A549 (cell line): ENCODE results near the gene MRPL51. TPM values are rescaled to one million over a fixed set of nuclear protein-coding genes. Genes with fewer than 3 reads are reported as not detected.

Experiments used
- ATAC-seq, 2 experiments: fragments of 200-7000 bp in 1 of 2; fragments of >200 bp in 1 of 2; cut with Nextera tagmentation in 1 of 2; cut with Tn5 transposase in 1 of 2; 3 replicates each; pipeline versions ENCODE4 v1.8.0 to v1.9.1; 2018 to 2020; ENCODE audit warnings: mild to moderate bottlenecking in 1 of 2, moderate library complexity in 1 of 2
- CTCF ChIA-PET: fragments of 300-600 bp; sonication (Branson Sonifier 250); formaldehyde crosslinking; extraction: SDS; loops from one replicate; lab custom pipeline; 2021; ENCODE audit warnings: antibody characterized with exemption, inconsistent platforms; lab: Yijun Ruan, JAX
- POLR2A ChIA-PET: fragments of 350-600 bp; formaldehyde crosslinking; extraction: SDS; loops from one replicate; lab custom pipeline; 2021; ENCODE audit warnings: antibody characterized with exemption, inconsistent platforms; lab: Yijun Ruan, JAX
- DNase-seq, 2 experiments: peaks; one replicate each; pipeline versions ENCODE4 v3.0.0 to v3.0.0-alpha.2; 2011 to 2016; ENCODE audit warnings: low read depth in 1 of 2, low spot score in 1 of 2
- FAIRE-seq: peaks from 2 replicates; lab custom pipeline; 2011; peaks lifted over from hg19 to GRCh38; lab: Jason Lieb, UNC
- H3K27ac ChIP-seq, 2 experiments: fragments of >200 bp; sonication (Bioruptor Twin); formaldehyde crosslinking; 3 replicates each; pipeline ENCODE4 v1.5.1; 2016 to 2017
- H3K4me1 ChIP-seq: fragments of >200 bp; sonication (Bioruptor Twin); formaldehyde crosslinking; 3 replicates; pipeline ENCODE4 v1.6.1; 2016
- H3K4me2 ChIP-seq: fragments of >200 bp; sonication (Bioruptor Twin); formaldehyde crosslinking; 3 replicates; pipeline ENCODE4 v1.6.1; 2016
- H3K4me3 ChIP-seq: fragments of >200 bp; sonication (Bioruptor Twin); formaldehyde crosslinking; 3 replicates; pipeline ENCODE4 v1.5.1; 2016
- H3K9me3 ChIP-seq: fragments of >200 bp; sonication (Bioruptor Twin); formaldehyde crosslinking; 3 replicates; pipeline ENCODE4 v1.6.1; 2016
- CBX8 ChIP-seq: fragments of 200-600 bp; sonication (generic); IDR thresholded peaks from 2 replicates; pipeline ENCODE4 v1.6.1; 2016
- CTCF ChIP-seq: fragments of >200 bp; sonication (Bioruptor Twin); formaldehyde crosslinking; IDR thresholded peaks from 3 replicates; pipeline ENCODE4 v1.5.1; 2016
- ELK1 ChIP-seq: fragments of 150-350 bp; IDR thresholded peaks from 2 replicates; pipeline ENCODE4 v1.6.1; 2014; ENCODE audit warnings: low read depth, mild to moderate bottlenecking, low read length
- ESRRA ChIP-seq: fragments of 150-350 bp; IDR thresholded peaks from 2 replicates; pipeline ENCODE4 v1.6.1; 2014; ENCODE audit warnings: mild to moderate bottlenecking, low read length, borderline replicate concordance
- FOSB ChIP-seq: fragments of 250-450 bp; sonication (Bioruptor Pico); IDR thresholded peaks from 2 replicates; pipeline ENCODE4 v1.5.0; 2020; ENCODE audit warnings: mild to moderate bottlenecking, moderate library complexity
- GATA3 ChIP-seq: IDR thresholded peaks from 2 replicates; pipeline ENCODE4 v1.6.1; 2012; ENCODE audit warnings: borderline replicate concordance
- HMGXB4 ChIP-seq: fragments of 250-450 bp; sonication (Bioruptor Pico); IDR thresholded peaks from 2 replicates; pipeline ENCODE4 v1.5.0; 2021; ENCODE audit warnings: mild to moderate bottlenecking, moderate library complexity, borderline replicate concordance
- HOXA7 ChIP-seq: fragments of 250-450 bp; sonication (Bioruptor Pico); IDR thresholded peaks from 2 replicates; pipeline ENCODE4 v1.5.0; 2020; ENCODE audit warnings: mild to moderate bottlenecking, moderate library complexity
- JUN ChIP-seq, 2 experiments: fragments of >200 bp; sonication (Bioruptor Twin); formaldehyde crosslinking; IDR thresholded peaks; 2 replicates in 1 of 2; 3 replicates in 1 of 2; pipeline ENCODE4 v1.6.1; 2016 to 2017
- KDM5A ChIP-seq: fragments of 200-600 bp; sonication (generic); IDR thresholded peaks from 2 replicates; pipeline ENCODE4 v1.6.1; 2016; ENCODE audit warnings: antibody characterized with exemption, mild to moderate bottlenecking
- MAFK ChIP-seq: fragments of 450-650 bp; IDR thresholded peaks from 2 replicates; pipeline ENCODE4 v1.6.1; 2014; ENCODE audit not compliant: partially characterized antibody
- MYC ChIP-seq: IDR thresholded peaks from 2 replicates; pipeline ENCODE4 v1.6.1; 2012; ENCODE audit warnings: mild to moderate bottlenecking, inconsistent platforms, low read length, improper control_type of control experiment, borderline replicate concordance
- NPAS2 ChIP-seq: fragments of 250-450 bp; sonication (Bioruptor Pico); IDR thresholded peaks from 2 replicates; pipeline ENCODE4 v1.8.0; 2022; ENCODE audit warnings: mild to moderate bottlenecking, moderate library complexity, borderline replicate concordance
- PHF8 ChIP-seq: fragments of 200-600 bp; sonication (generic); IDR thresholded peaks from 2 replicates; pipeline ENCODE4 v1.6.1; 2016; ENCODE audit warnings: low read depth, mild to moderate bottlenecking, antibody characterized with exemption, moderate library complexity, borderline replicate concordance
- POLR2A ChIP-seq: IDR thresholded peaks from 2 replicates; pipeline ENCODE4 v1.6.1; 2012; ENCODE audit warnings: mild to moderate bottlenecking, low read length
- POLR2AphosphoS2 ChIP-seq: conservative IDR thresholded peaks from 2 replicates; pipeline ENCODE4 v1.6.1; 2012; ENCODE audit warnings: low read length, improper control_type of control experiment, inconsistent platforms
- RCOR1 ChIP-seq: fragments of 150-350 bp; IDR thresholded peaks from 2 replicates; pipeline ENCODE4 v1.6.1; 2014; ENCODE audit warnings: antibody characterized with exemption, low read length, low read depth
- REST ChIP-seq: fragments of 200-600 bp; sonication (generic); IDR thresholded peaks from 2 replicates; pipeline ENCODE4 v1.6.1; 2016; ENCODE audit warnings: antibody characterized with exemption, mild to moderate bottlenecking, moderate library complexity
- TP53 ChIP-seq: fragments of 250-450 bp; sonication (Bioruptor Pico); IDR thresholded peaks from 2 replicates; pipeline ENCODE4 v1.5.0; 2021; ENCODE audit warnings: mild to moderate bottlenecking, moderate library complexity
- ZC3H11A ChIP-seq: fragments of 450-650 bp; IDR thresholded peaks from 2 replicates; pipeline ENCODE4 v1.6.1; 2014; ENCODE audit warnings: antibody characterized with exemption, mild to moderate bottlenecking
- WGBS: methylation state at CpG from one replicate; pipeline ENCODE4 v1.1.6; 2017; ENCODE audit errors: missing lambda C conversion rate; 5-methylcytosine and 5-hydroxymethylcytosine counted together
- polyA plus RNA-seq, 4 experiments: library from polyadenylated mRNA; depleted of rRNA in 3 of 4; stranded (reverse); fragments of >200 nt; fragmentation: RNase III in 1 of 4; extraction: RNeasy Plus Mini Kit Qiagen cat#74134 plus additional on column Dnase treatment in 1 of 4; gene quantifications; 2 replicates in 3 of 4; 3 replicates in 1 of 4; pipeline ENCODE4 v1.2.3, GENCODE V29; 2011 to 2017
- TF ChIP-seq, protein P1 (sequence below): IDR thresholded peaks from 2 replicates; pipeline ENCODE4 v1.6.1; 2012
- TF ChIP-seq, protein P2 (sequence below): fragments of >200 bp; sonication (Bioruptor Twin); formaldehyde crosslinking; IDR thresholded peaks from 3 replicates; pipeline ENCODE4 v1.6.1; 2016

The MRPL51 gene
- polyA plus RNA-seq, 2 of the 4 experiments (the other 2 are of a cell fraction), result 272 to 337 TPM

DNA sequence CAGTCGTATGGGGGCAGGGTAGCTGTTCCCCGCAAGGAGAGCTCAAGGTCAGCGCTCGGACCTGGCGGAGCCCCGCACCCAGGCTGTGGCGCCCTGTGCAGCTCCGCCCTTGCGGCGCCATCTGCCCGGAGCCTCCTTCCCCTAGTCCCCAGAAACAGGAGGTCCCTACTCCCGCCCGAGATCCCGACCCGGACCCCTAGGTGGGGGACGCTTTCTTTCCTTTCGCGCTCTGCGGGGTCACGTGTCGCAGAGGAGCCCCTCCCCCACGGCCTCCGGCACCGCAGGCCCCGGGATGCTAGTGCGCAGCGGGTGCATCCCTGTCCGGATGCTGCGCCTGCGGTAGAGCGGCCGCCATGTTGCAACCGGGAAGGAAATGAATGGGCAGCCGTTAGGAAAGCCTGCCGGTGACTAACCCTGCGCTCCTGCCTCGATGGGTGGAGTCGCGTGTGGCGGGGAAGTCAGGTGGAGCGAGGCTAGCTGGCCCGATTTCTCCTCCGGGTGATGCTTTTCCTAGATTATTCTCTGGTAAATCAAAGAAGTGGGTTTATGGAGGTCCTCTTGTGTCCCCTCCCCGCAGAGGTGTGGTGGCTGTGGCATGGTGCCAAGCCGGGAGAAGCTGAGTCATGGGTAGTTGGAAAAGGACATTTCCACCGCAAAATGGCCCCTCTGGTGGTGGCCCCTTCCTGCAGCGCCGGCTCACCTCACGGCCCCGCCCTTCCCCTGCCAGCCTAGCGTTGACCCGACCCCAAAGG lies 42.1 kb upstream of the MRPL51 start (continued):
- no peak for TF ChIP-seq ELK1
- peak; percentile 40; the same call in 1 of the 2 replicates for TF ChIP-seq TP53
- TF ChIP-seq REST, result 0 out of 2 replicates have a peak, but pooled peaks have one; percentile 21
- no peak for TF ChIP-seq PHF8
- peak; percentile 59 for TF ChIP-seq MAFK
- no peak for TF ChIP-seq RCOR1
- TF ChIP-seq POLR2A, result peak; percentile 18; the same call in 1 of the 2 replicates
- peak; percentile 8; the same call in 1 of the 2 replicates for TF ChIP-seq GATA3
- TF ChIP-seq HMGXB4 (CRISPR knock-in tag), result peak; percentile 33
- peak; percentile 17 for TF ChIP-seq FOSB
- TF ChIP-seq, protein P1, sequence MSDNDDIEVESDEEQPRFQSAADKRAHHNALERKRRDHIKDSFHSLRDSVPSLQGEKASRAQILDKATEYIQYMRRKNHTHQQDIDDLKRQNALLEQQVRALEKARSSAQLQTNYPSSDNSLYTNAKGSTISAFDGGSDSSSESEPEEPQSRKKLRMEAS, result peak; percentile 84
- peak; percentile 74 for TF ChIP-seq NPAS2 (CRISPR knock-in tag)
- TF ChIP-seq POLR2AphosphoS2, result 0 out of 2 replicates have a peak, but pooled peaks have one; percentile 66
- 0 out of 2 replicates have a peak, but pooled peaks have one; percentile 21 for TF ChIP-seq KDM5A
- TF ChIP-seq CTCF, result no peak
- peak; percentile 40; the same call in 1 of the 2 replicates for TF ChIP-seq MYC
- peak; percentile 72 for TF ChIP-seq HOXA7 (CRISPR knock-in tag)
- TF ChIP-seq, all 56 proteins: peak for 21

DNA sequence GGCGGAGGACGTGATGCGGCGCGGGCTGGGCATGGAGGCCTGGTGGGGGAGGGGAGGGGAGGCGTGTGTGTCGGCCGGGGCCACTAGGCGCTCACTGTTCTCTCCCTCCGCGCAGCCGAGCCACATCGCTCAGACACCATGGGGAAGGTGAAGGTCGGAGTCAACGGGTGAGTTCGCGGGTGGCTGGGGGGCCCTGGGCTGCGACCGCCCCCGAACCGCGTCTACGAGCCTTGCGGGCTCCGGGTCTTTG lies 41.6 kb upstream of the MRPL51 start:
- ATAC-seq (peak in 1 of 2 experiments; percentile 3; a peak in 3 of 6 replicates), FAIRE-seq (no peak)

More for the DNA sequence above, 41.6 kb upstream of the MRPL51 start:
- peak overlapping the region; percentile 87 for H3K4me2 ChIP-seq
- H3K27ac ChIP-seq, result peak overlapping the region; percentile 97 to 100
- TF ChIP-seq ZC3H11A, result no peak
- TF ChIP-seq CBX8, result no peak
- peak; percentile 72 to 89 for TF ChIP-seq JUN (IDR thresholded peaks at IDR 0.05)
- TF ChIP-seq PHF8, result 0 out of 2 replicates have a peak, but pooled peaks have one; percentile 15
- TF ChIP-seq, protein P2, sequence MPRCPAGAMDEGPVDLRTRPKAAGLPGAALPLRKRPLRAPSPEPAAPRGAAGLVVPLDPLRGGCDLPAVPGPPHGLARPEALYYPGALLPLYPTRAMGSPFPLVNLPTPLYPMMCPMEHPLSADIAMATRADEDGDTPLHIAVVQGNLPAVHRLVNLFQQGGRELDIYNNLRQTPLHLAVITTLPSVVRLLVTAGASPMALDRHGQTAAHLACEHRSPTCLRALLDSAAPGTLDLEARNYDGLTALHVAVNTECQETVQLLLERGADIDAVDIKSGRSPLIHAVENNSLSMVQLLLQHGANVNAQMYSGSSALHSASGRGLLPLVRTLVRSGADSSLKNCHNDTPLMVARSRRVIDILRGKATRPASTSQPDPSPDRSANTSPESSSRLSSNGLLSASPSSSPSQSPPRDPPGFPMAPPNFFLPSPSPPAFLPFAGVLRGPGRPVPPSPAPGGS, result peak; percentile 83; the same call in 2 of the 3 replicates
- TF ChIP-seq ESRRA, result 0 out of 2 replicates have a peak, but pooled peaks have one; percentile 58
- peak; percentile 53; the same call in 1 of the 2 replicates for TF ChIP-seq HOXA7 (CRISPR knock-in tag)
- TF ChIP-seq, all 56 proteins: peak for 5
- no peaks in the 10 kb centered on the region for H3K9me3 ChIP-seq
- H3K4me1 ChIP-seq, result peaks cover 53% of the 10 kb centered on the region
- peak in 1 of 2 experiments; percentile 21 for DNase-seq
- H3K4me3 ChIP-seq, result peak overlapping the region; percentile 97
- WGBS, result 0% methylated on average over 4 of the region's 25 CpGs
- ChIA-PET CTCF (interaction anchor here (0.6 to 25.9 kb wide), 6 partner anchors 23 to 208 kb away, joined by 3 to 491 read pairs (median 28); partner anchors contain the start of genes IFFO1 and NOP2), POLR2A (interaction anchor here (0.8 to 3.2 kb wide), 18 partner anchors 11 to 199 kb away, joined by 3 to 42 read pairs (median 6); partner anchors contain the start of genes MRPL51, NCAPD2, NOP2 and TNFRSF1A)
